IPS-18a (cell line): ENCODE measurements around the gene ASPSCR1.

Experiments
- H3K27ac ChIP-seq: one replicate; pipeline ENCODE4 v1.5.1; 2013; ENCODE audit warnings: low read length
- H3K27me3 ChIP-seq: one replicate; pipeline ENCODE4 v1.6.1; 2013; ENCODE audit warnings: mild to moderate bottlenecking, low read length; ENCODE audit not compliant: control insufficient read depth, insufficient read depth
- H3K36me3 ChIP-seq: one replicate; pipeline ENCODE4 v1.6.1; 2013; ENCODE audit warnings: low read depth, low read length; ENCODE audit not compliant: control insufficient read depth
- H3K4me1 ChIP-seq: one replicate; pipeline ENCODE4 v1.6.1; 2013; ENCODE audit warnings: low read depth, low read length; ENCODE audit not compliant: control insufficient read depth
- H3K4me3 ChIP-seq: one replicate; pipeline ENCODE4 v1.5.1; 2013; ENCODE audit warnings: low read length
- H3K9ac ChIP-seq: one replicate; pipeline ENCODE4 v1.6.1; 2013; ENCODE audit warnings: mild to moderate bottlenecking, low read length, moderate library complexity
- H3K9me3 ChIP-seq: one replicate; pipeline ENCODE4 v1.6.1; 2013; ENCODE audit warnings: low read depth, low read length; ENCODE audit not compliant: control insufficient read depth

Gene ASPSCR1

GRCh38 chr17:81993729-81994592 lies 16.5 kb downstream of the ASPSCR1 start:
- Histone ChIP-seq H3K27me3 (no peaks in the 10 kb centered on the region), H3K4me3 (no peak overlapping the region), H3K36me3 (no peaks in the 10 kb centered on the region), H3K9me3 (no peaks in the 10 kb centered on the region), H3K9ac (no peak overlapping the region), H3K4me1 (peaks cover 20% of the 10 kb centered on the region), H3K27ac (no peak overlapping the region)

GRCh38 chr17:81994593-81995462 lies 17.4 kb downstream of the ASPSCR1 start:
- Histone ChIP-seq H3K27me3 (no peaks in the 10 kb centered on the region), H3K9me3 (no peaks in the 10 kb centered on the region), H3K4me3 (no peak overlapping the region), H3K27ac (no peak overlapping the region), H3K9ac (no peak overlapping the region), H3K36me3 (no peaks in the 10 kb centered on the region), H3K4me1 (peaks cover 20% of the 10 kb centered on the region)

- H3K9ac ChIP-seq = no peak overlapping the region
- H3K27me3 ChIP-seq = no peaks in the 10 kb centered on the region
- H3K36me3 ChIP-seq = no peaks in the 10 kb centered on the region
- no peaks in the 10 kb centered on the region for H3K9me3 ChIP-seq
- H3K27ac ChIP-seq = no peak overlapping the region
- peaks cover 18% of the 10 kb centered on the region for H3K4me1 ChIP-seq
- H3K4me3 ChIP-seq = no peak overlapping the region
Observed at GRCh38 chr17:81995463-81996231, 18.2 kb downstream of the ASPSCR1 start.

- no peaks in the 10 kb centered on the region for H3K36me3 ChIP-seq
- no peak overlapping the region for H3K4me3 ChIP-seq
- no peaks in the 10 kb centered on the region for H3K27me3 ChIP-seq
- H3K9me3 ChIP-seq = no peaks in the 10 kb centered on the region
- H3K27ac ChIP-seq = no peak overlapping the region
- H3K4me1 ChIP-seq = peaks cover 15% of the 10 kb centered on the region
- H3K9ac ChIP-seq = no peak overlapping the region
Observed at GRCh38 chr17:81996232-81996756, 18.9 kb downstream of the ASPSCR1 start.

- Histone ChIP-seq H3K9ac (no peak overlapping the region), H3K9me3 (no peaks in the 10 kb centered on the region), H3K4me1 (peaks cover 14% of the 10 kb centered on the region), H3K27ac (no peak overlapping the region), H3K27me3 (no peaks in the 10 kb centered on the region), H3K36me3 (no peaks in the 10 kb centered on the region), H3K4me3 (no peak overlapping the region)
Observed at GRCh38 chr17:81996757-81997441, 19.5 kb downstream of the ASPSCR1 start.

GRCh38 chr17:81998212-81998611 lies 20.8 kb downstream of the ASPSCR1 start:
- Histone ChIP-seq H3K4me3 (no peak overlapping the region), H3K36me3 (no peaks in the 10 kb centered on the region), H3K9ac (no peak overlapping the region), H3K4me1 (peaks cover 3% of the 10 kb centered on the region), H3K9me3 (no peaks in the 10 kb centered on the region), H3K27me3 (no peaks in the 10 kb centered on the region), H3K27ac (no peak overlapping the region)

- H3K36me3 ChIP-seq = no peaks in the 10 kb centered on the region
- no peak overlapping the region for H3K4me3 ChIP-seq
- H3K4me1 ChIP-seq = no peaks in the 10 kb centered on the region
- H3K9me3 ChIP-seq = no peaks in the 10 kb centered on the region
- no peak overlapping the region for H3K9ac ChIP-seq
- H3K27me3 ChIP-seq = no peaks in the 10 kb centered on the region
- no peak overlapping the region for H3K27ac ChIP-seq
Observed at GRCh38 chr17:81998691-81999438, 21.4 kb downstream of the ASPSCR1 start.

GRCh38 chr17:81999587-81999975 lies 22.2 kb downstream of the ASPSCR1 start:
- H3K9me3 ChIP-seq = no peaks in the 10 kb centered on the region
- no peak overlapping the region for H3K9ac ChIP-seq
- no peaks in the 10 kb centered on the region for H3K27me3 ChIP-seq
- H3K36me3 ChIP-seq = no peaks in the 10 kb centered on the region
- no peaks in the 10 kb centered on the region for H3K4me1 ChIP-seq
- H3K4me3 ChIP-seq = no peak overlapping the region
- H3K27ac ChIP-seq = no peak overlapping the region

- H3K9ac ChIP-seq = no peak overlapping the region
- no peaks in the 10 kb centered on the region for H3K27me3 ChIP-seq
- H3K36me3 ChIP-seq = no peaks in the 10 kb centered on the region
- H3K4me3 ChIP-seq = no peak overlapping the region
- H3K27ac ChIP-seq = no peak overlapping the region
- H3K4me1 ChIP-seq = no peaks in the 10 kb centered on the region
- H3K9me3 ChIP-seq = no peaks in the 10 kb centered on the region
Observed at GRCh38 chr17:81999976-82000802, 22.8 kb downstream of the ASPSCR1 start.
